ENCODE results near the gene NAP1L1.

NAP1L1 gene

DNA sequence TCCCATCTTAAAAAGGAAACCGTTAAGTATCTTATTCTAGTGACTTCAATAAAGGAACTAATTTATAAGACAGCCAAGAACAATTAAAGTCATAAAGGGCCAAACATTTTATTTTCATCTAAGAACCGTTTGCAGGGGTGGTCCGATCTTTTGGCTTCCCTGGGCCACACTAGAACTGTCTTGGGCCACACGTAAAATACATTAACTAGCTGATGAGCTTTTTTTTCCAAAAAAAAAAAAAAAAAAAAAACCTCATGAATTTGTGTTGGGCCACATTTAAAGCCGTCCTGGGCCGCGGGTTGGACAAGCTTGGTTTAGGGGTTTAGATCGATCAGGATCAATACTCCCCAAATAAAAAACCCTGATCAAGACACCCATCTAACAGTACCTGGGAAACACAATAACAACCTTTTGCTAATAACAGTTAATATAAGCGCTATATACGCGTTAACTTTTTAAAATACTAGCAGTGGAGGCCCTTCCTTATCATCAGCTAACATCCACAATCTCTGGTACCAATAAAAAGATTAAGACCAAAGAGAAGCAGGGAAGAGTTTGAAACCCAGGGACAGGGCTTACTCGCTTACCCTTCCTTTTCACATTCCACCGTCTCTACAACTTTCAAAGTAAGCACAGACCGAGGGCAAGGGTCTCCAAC lies 1.1 kb downstream of the NAP1L1 start:
- no peak for DNase-seq

DNA sequence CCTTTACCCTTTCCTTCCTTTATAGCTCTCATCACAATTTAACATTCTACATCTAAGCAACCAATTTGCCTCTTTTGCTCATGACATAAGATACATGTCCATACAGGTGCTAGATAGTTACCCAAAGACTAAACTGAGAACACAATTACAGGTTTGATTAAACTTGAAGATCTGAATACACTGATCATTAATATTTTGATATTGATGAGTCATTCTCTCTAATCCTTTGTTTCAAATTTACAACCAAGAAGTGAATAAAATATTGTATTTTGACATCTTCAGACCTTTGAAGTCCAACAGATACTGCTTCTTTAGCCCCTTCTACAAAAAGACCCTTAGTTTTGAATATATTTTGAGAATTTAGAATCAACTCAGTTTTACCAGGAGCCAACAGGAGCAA lies 2.6 kb downstream of the NAP1L1 start:
- DNase-seq, result no peak

- DNase-seq, result no peak
Observed at GRCh38 chr12:76080729-76081415, 3.6 kb downstream of the NAP1L1 start.

DNA sequence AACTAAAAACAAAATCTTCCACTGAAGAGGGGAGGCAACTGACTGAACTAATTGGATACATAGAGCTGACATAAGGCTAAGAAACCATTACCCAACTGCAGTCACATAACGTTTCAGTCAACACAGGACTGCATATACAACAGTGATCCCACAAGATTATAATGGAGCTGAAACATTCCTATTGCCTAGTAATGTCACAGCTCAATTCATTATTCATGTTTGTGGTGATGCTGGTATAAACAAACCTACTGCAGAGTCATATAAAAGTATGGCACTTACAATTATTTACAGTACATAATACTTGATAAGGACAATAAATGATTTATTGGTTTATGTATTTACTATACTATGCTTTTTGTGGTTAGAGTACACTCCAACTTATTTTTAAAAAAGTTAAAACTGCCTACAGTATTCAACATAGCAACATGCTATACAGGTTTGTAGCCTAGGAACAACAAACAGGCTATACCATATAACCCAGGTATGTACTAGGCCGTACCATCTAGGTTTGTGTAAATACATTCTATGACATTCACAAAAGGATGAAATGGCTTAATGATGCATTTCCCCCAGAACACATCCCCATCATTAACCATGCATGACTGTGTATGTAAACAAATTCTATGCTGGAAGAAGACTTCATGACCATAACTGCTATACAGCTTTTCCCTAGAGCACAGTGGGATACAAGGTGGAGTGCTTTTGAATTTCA lies 4.3 kb downstream of the NAP1L1 start:
- no peak for DNase-seq

DNA sequence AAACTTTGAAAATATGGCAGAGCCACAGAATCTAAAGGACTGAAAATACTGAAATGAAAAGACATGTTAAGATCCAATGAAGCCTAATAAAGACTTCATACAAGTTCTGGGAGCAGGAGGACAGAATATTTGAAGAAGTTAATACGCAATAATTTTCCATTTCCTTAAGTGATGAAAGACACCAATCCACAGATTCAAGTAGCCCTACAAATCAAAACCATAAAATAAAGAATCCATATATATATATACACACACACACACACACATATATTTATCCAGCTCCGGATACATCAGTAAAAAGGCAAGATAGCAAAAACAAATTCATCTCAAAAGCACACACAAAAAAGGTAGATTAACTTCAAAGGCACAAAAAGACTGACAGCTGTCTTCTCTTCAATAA lies 5.7 kb downstream of the NAP1L1 start:
- DNase-seq, result no peak

GRCh38 chr12:76075448-76075847 lies 9.0 kb downstream of the NAP1L1 start:
- no peak for DNase-seq

GRCh38 chr12:76074701-76075336 lies 9.7 kb downstream of the NAP1L1 start:
- no peak for DNase-seq

- no peak for DNase-seq
Observed at GRCh38 chr12:76073561-76073960, 10.9 kb downstream of the NAP1L1 start.

- DNase-seq, result no peak
Observed at GRCh38 chr12:76072568-76072967, 11.9 kb downstream of the NAP1L1 start.

- DNase-seq, result no peak
Observed at GRCh38 chr12:76069339-76069738, 15.1 kb downstream of the NAP1L1 start.

GRCh38 chr12:76065917-76066316 lies 18.6 kb downstream of the NAP1L1 start:
- DNase-seq, result no peak

GRCh38 chr12:76064904-76065303 lies 19.6 kb downstream of the NAP1L1 start:
- DNase-seq, result no peak

- DNase-seq, result no peak
Observed at GRCh38 chr12:76060111-76060510, 24.4 kb downstream of the NAP1L1 start.

DNA sequence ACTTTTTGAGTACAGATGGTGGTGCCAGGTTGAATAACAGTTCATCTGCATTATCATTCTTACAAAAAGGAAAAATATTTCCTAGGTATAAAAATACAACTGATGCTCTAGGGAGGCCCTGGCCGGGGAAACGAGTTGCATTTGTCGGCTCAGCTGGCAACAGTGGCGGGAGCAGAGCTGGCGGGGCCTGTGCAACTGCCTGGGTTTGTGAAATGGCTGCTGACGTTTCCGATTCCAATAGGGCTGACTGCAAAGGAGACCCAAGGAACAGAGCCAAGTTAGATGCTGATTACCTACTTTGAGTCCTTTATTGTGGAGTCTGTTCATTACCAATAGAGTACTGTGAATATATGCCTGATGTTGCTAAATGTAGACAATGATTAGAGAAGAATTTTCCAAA lies 27.2 kb downstream of the NAP1L1 start:
- DNase-seq, result no peak

- no peak for DNase-seq
Observed at GRCh38 chr12:76055393-76055792, 29.1 kb downstream of the NAP1L1 start.

DNA sequence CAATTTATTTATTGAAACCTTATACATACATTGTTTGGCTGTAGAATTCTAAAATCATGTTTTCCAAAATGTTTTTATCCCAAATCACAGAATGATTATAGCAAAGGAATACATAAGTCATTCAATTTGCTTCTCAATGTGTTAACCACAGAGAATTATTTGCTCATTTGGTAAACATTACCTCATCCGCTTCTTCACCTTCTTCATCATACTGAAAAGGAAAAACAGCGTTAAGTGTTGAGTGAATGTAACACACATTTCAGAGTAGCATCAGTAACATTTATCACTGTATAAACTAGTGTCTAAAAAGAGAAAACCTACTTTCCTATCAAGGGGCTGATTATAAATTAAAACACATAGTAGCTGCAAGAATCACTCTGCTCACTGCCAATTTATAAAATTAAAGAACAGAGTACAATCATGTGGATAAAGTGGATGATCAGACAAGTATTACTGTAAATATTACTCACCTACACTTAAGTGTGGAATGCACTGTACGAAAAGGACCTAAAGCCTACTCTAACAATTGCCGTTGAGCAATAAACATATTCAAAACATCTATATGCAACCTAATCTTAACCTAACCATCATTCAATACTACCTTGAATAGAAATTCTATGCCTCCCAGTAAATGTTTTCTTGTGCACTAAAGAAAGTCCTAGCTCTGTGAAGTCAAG lies 34.8 kb downstream of the NAP1L1 start:
- no peak for DNase-seq

DNA sequence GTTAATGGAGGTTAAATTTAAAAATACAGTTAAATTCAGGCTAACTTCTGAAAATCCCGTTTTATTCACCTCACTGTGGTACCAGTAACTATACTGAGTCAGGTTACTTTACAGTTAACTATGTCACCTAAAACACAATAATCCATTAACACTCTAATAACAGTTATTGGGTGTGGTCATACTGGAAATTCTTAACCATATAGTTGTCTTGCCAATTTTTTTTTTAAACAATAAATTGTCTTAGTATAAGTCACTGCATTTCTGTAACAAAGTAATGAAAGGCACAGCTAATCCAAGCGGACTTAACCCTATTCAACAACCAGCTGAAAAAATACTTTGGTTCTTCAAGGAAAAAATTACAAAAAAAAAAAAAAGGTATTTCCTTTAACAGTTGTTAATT lies 36.7 kb downstream of the NAP1L1 start:
- no peak for DNase-seq

DNA sequence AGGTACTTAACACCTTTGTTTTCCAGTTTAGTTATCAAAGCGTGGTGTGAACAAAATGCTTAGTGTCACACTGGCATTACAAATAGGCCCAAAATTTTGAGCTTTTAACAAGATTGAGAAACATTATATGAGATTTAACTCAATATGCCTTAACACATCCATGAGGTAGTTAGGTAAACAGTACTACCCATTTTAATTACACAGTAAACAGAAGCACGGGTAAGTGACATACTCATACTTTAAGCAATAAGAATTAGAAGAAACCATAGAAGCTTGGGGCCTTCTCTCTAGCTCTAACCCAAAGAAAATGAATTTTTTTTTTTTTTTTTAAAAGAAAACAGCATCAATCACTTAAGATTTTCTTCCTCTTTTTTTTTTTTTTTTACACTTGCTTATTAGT lies 37.4 kb downstream of the NAP1L1 start:
- no peak for DNase-seq

- DNase-seq, result no peak
Observed at GRCh38 chr12:76043377-76043776, 41.1 kb downstream of the NAP1L1 start.

GRCh38 chr12:76042147-76042546 lies 42.3 kb downstream of the NAP1L1 start:
- DNase-seq, result no peak

DNA sequence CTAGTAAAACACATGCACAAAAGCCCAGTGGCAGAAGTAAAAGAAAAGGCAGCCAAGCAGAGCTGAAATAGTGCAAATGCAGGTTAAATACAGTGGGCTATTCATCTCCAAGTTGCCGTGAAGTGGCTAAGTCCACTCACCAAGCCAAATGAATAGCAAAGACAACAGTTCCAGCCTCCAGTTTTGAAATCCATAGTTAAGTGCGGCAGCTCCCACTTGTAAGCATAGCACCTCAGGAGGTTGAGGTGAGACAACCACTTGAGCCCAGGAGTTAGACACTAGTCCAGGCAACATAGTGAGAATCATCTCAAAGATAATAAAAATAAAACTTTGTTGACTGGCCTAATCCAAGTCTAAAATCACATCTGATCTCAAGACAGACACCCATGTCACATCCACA lies 43.1 kb downstream of the NAP1L1 start:
- no peak for DNase-seq

DNA sequence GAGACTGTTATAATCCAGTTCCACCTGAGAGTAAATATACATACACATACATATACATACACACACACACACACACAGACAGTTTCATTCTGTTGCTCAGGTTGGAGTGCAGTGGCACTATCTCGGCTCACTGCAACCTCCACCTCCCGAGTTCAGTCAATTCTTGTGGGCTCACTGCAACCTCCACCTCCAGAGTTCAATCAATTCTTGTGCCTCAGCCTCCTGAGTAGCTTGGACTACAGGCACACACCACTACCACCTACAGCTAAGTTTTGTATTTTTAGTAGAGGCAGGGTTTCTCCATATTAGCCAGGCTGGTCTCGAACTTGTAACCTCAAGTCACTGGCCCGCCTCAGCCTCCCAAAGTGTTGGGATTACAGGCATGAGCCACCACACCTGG lies 44.0 kb downstream of the NAP1L1 start:
- DNase-seq, result no peak

DNA sequence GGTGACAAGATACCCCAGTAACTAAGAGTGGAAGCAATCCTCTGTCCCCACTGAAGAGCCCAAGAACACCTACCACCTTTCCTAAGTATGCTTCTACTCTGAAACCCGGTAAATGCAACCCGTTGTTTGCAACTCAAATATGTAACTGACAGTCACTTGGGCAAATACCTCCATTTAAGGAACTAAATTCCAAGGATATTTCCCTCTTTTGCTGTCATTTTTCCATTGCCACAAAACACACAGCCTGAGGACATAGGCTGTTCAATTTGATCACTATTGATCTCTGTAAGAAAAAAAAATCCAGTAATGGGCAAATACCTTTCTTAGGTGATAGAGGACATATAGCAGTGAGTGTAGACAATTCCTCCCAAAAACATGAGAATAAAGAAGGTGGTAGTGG lies 46.3 kb downstream of the NAP1L1 start:
- no peak for DNase-seq
